GM18951 (cell line): ENCODE measurements around the gene SETD7.

ENCODE experiments used
- POLR2A ChIP-seq: IDR thresholded peaks from 4 replicates; pipeline ENCODE4 v1.6.1; 2011; ENCODE audit warnings: mild to moderate bottlenecking; ENCODE audit not compliant: insufficient read length, insufficient read depth; ENCODE audit errors: extremely low read depth
- in situ Hi-C: fragments of 300-500 bp; cut with MboI; formaldehyde crosslinking; loops from one replicate; pipeline ENCODE4 v1.12.0; 2022; ENCODE audit warnings: low sequenced_read_pairs, mixed read lengths, inconsistent platforms; ENCODE audit not compliant: unreplicated experiment

SETD7 gene

DNA sequence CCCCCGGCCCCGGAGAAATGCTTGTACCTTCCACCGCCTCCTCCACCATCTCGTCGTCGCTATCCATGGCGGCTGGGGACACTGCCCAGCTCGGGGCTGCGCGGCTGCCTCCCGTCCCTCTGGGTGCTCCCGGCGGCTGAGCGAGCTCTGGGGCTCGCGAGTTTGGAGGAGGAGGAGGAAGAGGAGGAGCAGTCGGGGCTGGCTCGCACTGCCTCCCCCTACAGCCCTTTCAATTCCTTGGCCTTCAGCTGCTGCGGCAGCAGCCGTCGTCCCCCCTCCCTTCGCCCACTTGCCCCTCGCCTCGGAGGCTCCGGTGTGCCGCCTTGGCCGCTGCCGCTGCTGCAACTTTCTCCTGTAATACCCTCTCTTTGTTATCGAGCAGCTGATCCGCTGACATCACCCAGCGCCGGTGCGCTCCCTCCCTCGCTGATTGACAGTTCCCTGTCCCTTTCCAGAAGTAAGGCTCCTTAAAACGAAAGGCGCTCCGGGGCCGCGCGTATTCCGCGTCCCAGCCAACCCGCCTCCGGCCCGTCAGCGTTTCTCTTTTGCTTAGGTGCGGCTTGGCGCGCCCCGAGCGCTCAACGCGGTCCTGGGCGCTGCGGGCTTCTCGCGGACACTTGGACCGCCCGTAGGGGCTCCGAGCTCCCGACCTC lies at the start of gene SETD7:
SETD7 (minus strand) TSS at position 149 of the 653 bp plus-strand sequence; CDS start at position 67, 82 bp downstream.
- in situ Hi-C loops: no loop called here

DNA sequence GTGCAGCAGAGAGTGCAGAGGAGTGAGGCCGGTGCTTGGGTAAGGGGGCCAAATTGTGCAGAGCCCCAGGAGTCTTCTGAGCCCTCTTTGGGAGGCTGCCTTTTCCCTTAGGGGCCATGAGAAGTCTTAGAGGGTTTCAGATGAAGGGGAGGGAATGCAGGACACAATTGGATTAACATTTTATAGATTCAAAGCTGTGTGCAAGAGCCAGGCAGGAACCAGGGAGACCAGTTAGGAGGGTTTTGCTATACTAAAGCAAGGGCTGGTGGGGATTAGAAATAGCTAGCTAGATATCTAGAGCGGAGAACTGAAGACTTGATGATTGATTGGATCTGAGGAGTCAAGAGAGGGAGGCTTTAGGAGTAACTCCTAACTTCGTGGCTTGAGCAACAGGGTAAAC lies 49.5 kb upstream of the SETD7 start:
- in situ Hi-C loops: no loop called here
- TF ChIP-seq POLR2A: no peak

More for the DNA sequence above, at the start of gene SETD7:
- TF ChIP-seq POLR2A: no peak

DNA sequence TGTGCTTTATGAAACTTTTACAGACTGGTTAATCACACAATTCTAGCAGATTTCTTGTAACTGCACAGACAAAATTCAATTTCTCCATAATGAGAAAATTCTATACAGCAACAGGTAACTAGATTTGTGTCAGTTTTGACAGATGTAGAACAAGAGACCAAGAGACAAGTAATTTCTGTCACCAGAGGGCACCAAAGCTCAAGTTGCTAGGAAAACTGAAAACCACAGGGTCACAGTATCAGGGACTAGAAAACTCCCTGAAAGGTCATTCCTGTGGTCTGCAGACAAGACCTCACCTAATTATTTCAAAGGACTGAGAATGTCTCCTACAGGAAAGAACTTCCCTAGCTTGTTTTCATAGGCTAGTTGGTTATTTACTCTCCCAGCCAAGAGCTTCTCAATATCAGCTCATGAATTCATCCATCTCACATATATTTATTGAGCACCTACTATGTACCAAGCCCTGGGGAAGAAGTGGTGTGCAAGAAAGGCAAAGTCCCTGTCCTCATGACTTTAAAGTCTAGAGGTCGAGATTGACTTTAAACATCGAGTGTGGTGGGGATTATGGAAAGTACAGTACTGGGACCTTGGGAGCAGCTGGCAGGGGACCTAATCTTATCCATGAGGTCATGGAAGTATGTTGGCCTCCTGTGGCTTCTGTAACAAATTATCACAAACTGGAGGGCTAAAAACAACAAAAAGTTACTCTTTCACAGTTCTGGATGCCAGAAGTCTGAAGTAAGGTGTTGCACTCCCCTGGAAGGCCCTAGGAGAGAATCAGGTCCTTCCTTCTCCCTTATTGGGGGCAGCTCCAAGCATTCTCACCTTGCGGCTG lies 47.8 kb upstream of the SETD7 start:
- TF ChIP-seq POLR2A: no peak
- in situ Hi-C loops: no loop called here

DNA sequence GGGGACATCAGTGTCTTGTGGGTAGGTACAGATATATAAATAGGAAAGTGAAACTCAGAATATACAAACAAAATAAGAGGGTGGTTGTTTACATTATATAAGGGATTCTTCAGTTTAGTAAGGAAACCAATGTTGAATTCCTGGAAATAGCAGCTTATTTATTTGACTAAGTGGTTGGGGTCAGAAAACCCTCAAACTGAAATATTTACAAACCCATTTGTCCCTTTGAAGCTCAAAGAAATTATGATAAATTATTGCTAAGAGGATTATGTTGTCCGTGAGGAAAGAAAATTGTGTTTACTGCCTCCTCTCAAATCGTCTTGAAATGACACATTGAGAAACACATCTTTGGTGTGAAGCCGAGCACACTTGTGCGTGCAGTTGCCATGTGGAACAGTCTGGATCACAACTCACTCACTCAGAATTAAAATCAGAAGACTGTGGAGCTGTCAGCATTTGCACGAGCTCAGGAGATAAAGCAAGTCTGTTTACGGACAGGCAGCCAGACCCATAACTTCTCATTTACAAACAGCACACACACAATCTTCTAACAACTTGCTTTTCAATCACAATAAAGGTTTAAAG lies 46.8 kb upstream of the SETD7 start:
- in situ Hi-C loops: no loop called here
- TF ChIP-seq POLR2A: no peak

GRCh38 chr4:139600662-139601061 lies 44.6 kb upstream of the SETD7 start:
- in situ Hi-C loops: no loop called here
- no peak for TF ChIP-seq POLR2A

- in situ Hi-C loops: no loop called here
- TF ChIP-seq POLR2A: no peak
Measured at GRCh38 chr4:139599594-139600374, 43.8 kb upstream of the SETD7 start.

DNA sequence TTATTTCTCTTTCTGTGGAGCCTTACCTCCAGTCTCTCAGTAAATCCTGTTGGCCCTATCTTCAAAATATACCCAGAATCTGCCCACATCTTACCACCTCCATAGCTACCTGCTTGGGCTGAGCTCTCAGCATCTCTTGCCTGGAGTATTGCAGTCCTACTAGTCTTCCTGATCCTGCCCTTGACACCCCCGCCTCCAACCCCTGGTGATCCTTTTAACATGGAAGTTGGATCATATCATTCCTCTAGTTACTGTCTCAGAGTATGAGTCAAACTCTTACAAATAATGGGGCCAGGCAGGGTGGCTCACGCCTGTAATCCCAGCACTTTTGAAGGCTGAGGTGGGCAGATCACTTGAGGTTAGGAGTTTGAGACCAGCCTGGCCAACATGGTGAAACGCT lies 43.1 kb upstream of the SETD7 start:
- in situ Hi-C loops: no loop called here
- TF ChIP-seq POLR2A: no peak

DNA sequence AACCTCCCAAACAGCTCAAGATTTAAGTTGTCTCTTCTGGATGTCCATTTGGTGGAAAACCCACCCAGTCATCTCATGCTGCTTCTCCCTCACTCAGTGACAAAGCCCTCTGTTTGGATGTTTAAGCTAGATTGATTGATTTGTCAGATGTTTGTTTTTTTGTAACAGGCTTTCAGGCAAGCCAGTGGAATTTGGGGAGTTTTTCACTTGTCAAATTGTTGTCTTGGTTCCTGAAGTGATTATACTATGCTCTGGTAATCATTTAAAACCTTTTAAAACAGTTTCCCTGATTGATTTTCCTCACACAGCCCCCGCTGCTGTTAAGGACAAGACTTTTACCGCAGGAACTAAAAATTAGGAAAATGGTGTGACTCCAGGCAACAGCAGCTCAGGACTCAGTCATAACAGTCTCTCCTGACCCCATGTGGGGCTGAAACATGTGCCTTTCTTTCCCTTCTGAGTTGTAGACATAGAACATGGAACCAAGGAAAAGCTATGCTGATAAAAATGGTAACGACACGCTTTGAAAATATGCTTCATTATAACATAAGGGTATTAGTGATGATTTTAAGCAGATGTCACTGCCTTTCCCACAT lies 40.8 kb upstream of the SETD7 start:
- no peak for TF ChIP-seq POLR2A

GRCh38 chr4:139596034-139596683 lies 40.1 kb upstream of the SETD7 start:
- TF ChIP-seq POLR2A: no peak
- in situ Hi-C loops: no loop called here

More for the DNA sequence above, 40.8 kb upstream of the SETD7 start:
- in situ Hi-C loops: no loop called here

- in situ Hi-C loops: no loop called here
- no peak for TF ChIP-seq POLR2A
Measured at GRCh38 chr4:139594591-139595185, 38.7 kb upstream of the SETD7 start.

- no peak for TF ChIP-seq POLR2A
- in situ Hi-C loops: no loop called here
Measured at GRCh38 chr4:139593091-139593564, 37.1 kb upstream of the SETD7 start.

- no peak for TF ChIP-seq POLR2A
- in situ Hi-C loops: no loop called here
Measured at GRCh38 chr4:139589336-139590018, 33.5 kb upstream of the SETD7 start.

DNA sequence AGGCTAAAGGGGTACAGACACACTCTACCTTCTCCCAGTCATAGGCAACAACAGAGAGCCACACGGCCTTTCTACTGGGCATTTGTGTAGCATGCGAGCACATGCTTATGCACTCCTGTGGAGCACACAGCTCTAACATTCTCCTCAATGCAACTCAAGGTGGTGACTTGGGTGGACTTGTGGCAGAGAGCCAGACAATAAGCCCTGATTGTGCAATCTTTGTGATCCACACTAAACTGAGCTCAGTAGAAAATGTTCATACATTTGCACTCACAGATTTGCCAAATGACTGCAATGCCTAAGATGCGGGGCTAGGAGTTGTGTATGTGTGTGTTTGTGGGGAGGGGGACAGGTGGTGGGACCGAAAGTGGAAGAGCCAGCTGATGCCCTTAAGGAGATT lies 31.4 kb upstream of the SETD7 start:
- in situ Hi-C loops: no loop called here

More for the DNA sequence above, 31.4 kb upstream of the SETD7 start:
- TF ChIP-seq POLR2A: no peak
